Stimulated activated naive B cell treated with anti-CD40 and anti-IgM and Interleukin-4, amounts not matched to agents 10 μg/mL and 1 μg/mL and 100 μg/mL, for 72 hours (primary cell): Measurements from ENCODE around the gene SLC35A3.
"Not testable (repeated sequence)": the region's sequence is repeated elsewhere in the genome, so short reads cannot be mapped to it uniquely, and the experiment has no call there.

ENCODE experiments used
- ATAC-seq, 2 donors: fragments of 150-1000 bp; cut with Tn5 transposase; replicated peaks; 2 replicates each; pipeline ENCODE4 v1.10.0; 2021; ENCODE audit warnings: moderate library complexity in 1 of 2
- DNase-seq: peaks from one replicate; pipeline ENCODE4 v3.0.0; 2021
- H3K27ac Mint-ChIP-seq: one replicate; pipeline ENCODE4 v1.8.0; 2022; ENCODE audit warnings: mild to moderate bottlenecking, mixed read lengths
- H3K27me3 Mint-ChIP-seq, 2 donors: one replicate each; pipeline ENCODE4 v1.8.0; 2022; ENCODE audit warnings: mixed read lengths in 2 of 2
- H3K36me3 Mint-ChIP-seq, 2 donors: one replicate each; pipeline ENCODE4 v1.8.0; 2022; ENCODE audit warnings: mixed read lengths in 2 of 2, mild to moderate bottlenecking in 1 of 2
- H3K4me1 Mint-ChIP-seq, 2 donors: one replicate each; pipeline ENCODE4 v1.8.0; 2022; ENCODE audit warnings: mixed read lengths in 2 of 2, mild to moderate bottlenecking in 1 of 2
- H3K4me3 Mint-ChIP-seq, 2 donors: one replicate each; pipeline ENCODE4 v1.8.0; 2022; ENCODE audit warnings: mild to moderate bottlenecking in 2 of 2, mixed read lengths in 2 of 2, moderate library complexity in 1 of 2
- H3K9me3 Mint-ChIP-seq, 2 donors: one replicate each; pipeline ENCODE4 v1.8.0; 2022; ENCODE audit warnings: mixed read lengths in 2 of 2, mild to moderate bottlenecking in 1 of 2

SLC35A3 gene

GRCh38 chr1:99969729-99970621, at the start of gene SLC35A3:
TSS of gene SLC35A3 (plus strand) at chr1:99969996. CDS start at chr1:99993555, 23,559 bp downstream.
- Mint-ChIP-seq H3K27ac (peak within 1 kb of the TSS; percentile 97), H3K4me1 (peaks cover 14 to 22% of the 10 kb centered on the region in 2 donors), H3K9me3 (peaks cover 0 to 2% of the 10 kb centered on the region in 2 donors), H3K4me3 (peak within 1 kb of the TSS; percentile 100), H3K36me3 (peaks cover 0 to 5% of the 10 kb centered on the region in 2 donors), H3K27me3 (no peaks in the 10 kb centered on the region)
- ATAC-seq (peak; percentile 90 to 93), DNase-seq (peak; percentile 84)

- Mint-ChIP-seq H3K36me3 (peaks cover 0 to 6% of the 10 kb centered on the region in 2 donors), H3K27me3 (peaks cover 6 to 12% of the 10 kb centered on the region in 2 donors), H3K4me1 (no peaks in the 10 kb centered on the region), H3K9me3 (peaks cover 0 to 6% of the 10 kb centered on the region in 2 donors), H3K4me3 (no peak overlapping the region), H3K27ac (no peak overlapping the region)
- DNase-seq (no peak), ATAC-seq (no peak)
These were observed 35.0 kb upstream of the SLC35A3 start for GRCh38 chr1:99934801-99935200.

GRCh38 chr1:99935534-99935933, 34.3 kb upstream of the SLC35A3 start:
- DNase-seq (no peak), ATAC-seq (no peak)
- Mint-ChIP-seq H3K27ac (no peak overlapping the region), H3K27me3 (peaks cover 6 to 8% of the 10 kb centered on the region in 2 donors), H3K4me1 (no peaks in the 10 kb centered on the region), H3K4me3 (no peak overlapping the region), H3K36me3 (peaks cover 0 to 6% of the 10 kb centered on the region in 2 donors), H3K9me3 (peaks cover 0 to 6% of the 10 kb centered on the region in 2 donors)

GRCh38 chr1:99936071-99936470, 33.7 kb upstream of the SLC35A3 start:
- H3K4me1 Mint-ChIP-seq, result no peaks in the 10 kb centered on the region
- H3K9me3 Mint-ChIP-seq, result peaks cover 0 to 6% of the 10 kb centered on the region in 2 donors
- peaks cover 0 to 6% of the 10 kb centered on the region in 2 donors for H3K36me3 Mint-ChIP-seq
- no peak overlapping the region for H3K4me3 Mint-ChIP-seq
- DNase-seq, result no peak
- peaks cover 6 to 8% of the 10 kb centered on the region in 2 donors for H3K27me3 Mint-ChIP-seq
- H3K27ac Mint-ChIP-seq, result no peak overlapping the region
- no peak for ATAC-seq

GRCh38 chr1:99942723-99943122, 27.1 kb upstream of the SLC35A3 start:
- H3K9me3 Mint-ChIP-seq, result no peaks in the 10 kb centered on the region
- no peaks in the 10 kb centered on the region for H3K36me3 Mint-ChIP-seq
- no peak overlapping the region for H3K4me3 Mint-ChIP-seq
- H3K27me3 Mint-ChIP-seq, result peaks cover 5 to 6% of the 10 kb centered on the region in 2 donors
- no peaks in the 10 kb centered on the region for H3K4me1 Mint-ChIP-seq
- no peak overlapping the region for H3K27ac Mint-ChIP-seq
- ATAC-seq (no peak), DNase-seq (no peak)

- H3K4me3 Mint-ChIP-seq, result no peak overlapping the region
- peaks cover 5 to 10% of the 10 kb centered on the region in 2 donors for H3K27me3 Mint-ChIP-seq
- DNase-seq, result no peak
These were observed 26.5 kb upstream of the SLC35A3 start for GRCh38 chr1:99943223-99943794.

GRCh38 chr1:99944192-99944591, 25.6 kb upstream of the SLC35A3 start:
- ATAC-seq (no peak), DNase-seq (no peak)
- H3K4me3 Mint-ChIP-seq, result no peak overlapping the region
- H3K27ac Mint-ChIP-seq, result no peak overlapping the region
- H3K9me3 Mint-ChIP-seq, result no peaks in the 10 kb centered on the region
- peaks cover 5 to 11% of the 10 kb centered on the region in 2 donors for H3K27me3 Mint-ChIP-seq
- no peaks in the 10 kb centered on the region for H3K36me3 Mint-ChIP-seq
- no peaks in the 10 kb centered on the region for H3K4me1 Mint-ChIP-seq

More at GRCh38 chr1:99943223-99943794, 26.5 kb upstream of the SLC35A3 start:
- Mint-ChIP-seq H3K4me1 (no peaks in the 10 kb centered on the region), H3K27ac (no peak overlapping the region), H3K9me3 (no peaks in the 10 kb centered on the region), H3K36me3 (no peaks in the 10 kb centered on the region)
- ATAC-seq, result no peak

- Mint-ChIP-seq H3K9me3 (no peaks in the 10 kb centered on the region), H3K36me3 (no peaks in the 10 kb centered on the region), H3K27me3 (peaks cover 5 to 11% of the 10 kb centered on the region in 2 donors), H3K4me1 (no peaks in the 10 kb centered on the region), H3K27ac (no peak overlapping the region), H3K4me3 (no peak overlapping the region)
- no peak for DNase-seq
- no peak for ATAC-seq
These were observed 24.6 kb upstream of the SLC35A3 start for GRCh38 chr1:99945174-99945573.

- H3K27ac Mint-ChIP-seq, result no peak overlapping the region
- peaks cover 0 to 5% of the 10 kb centered on the region in 2 donors for H3K27me3 Mint-ChIP-seq
- DNase-seq (no peak), ATAC-seq (no peak)
- no peaks in the 10 kb centered on the region for H3K4me1 Mint-ChIP-seq
- no peak overlapping the region for H3K4me3 Mint-ChIP-seq
- H3K36me3 Mint-ChIP-seq, result no peaks in the 10 kb centered on the region
- no peaks in the 10 kb centered on the region for H3K9me3 Mint-ChIP-seq
These were observed 19.3 kb upstream of the SLC35A3 start for GRCh38 chr1:99950486-99950885.

GRCh38 chr1:99952522-99952921, 17.3 kb upstream of the SLC35A3 start:
- ATAC-seq (no peak), DNase-seq (no peak)
- no peaks in the 10 kb centered on the region for H3K36me3 Mint-ChIP-seq
- H3K4me1 Mint-ChIP-seq, result no peaks in the 10 kb centered on the region
- no peak overlapping the region for H3K4me3 Mint-ChIP-seq
- H3K27me3 Mint-ChIP-seq, result peaks cover 0 to 5% of the 10 kb centered on the region in 2 donors
- H3K27ac Mint-ChIP-seq, result no peak overlapping the region
- no peaks in the 10 kb centered on the region for H3K9me3 Mint-ChIP-seq

GRCh38 chr1:99955375-99955774, 14.4 kb upstream of the SLC35A3 start:
- no peak for DNase-seq
- Mint-ChIP-seq H3K27ac (no peak overlapping the region), H3K27me3 (no peaks in the 10 kb centered on the region), H3K4me3 (no peak overlapping the region), H3K36me3 (no peaks in the 10 kb centered on the region), H3K9me3 (no peaks in the 10 kb centered on the region), H3K4me1 (no peaks in the 10 kb centered on the region)
- ATAC-seq, result no peak

GRCh38 chr1:99956755-99957154, 13.0 kb upstream of the SLC35A3 start:
- Mint-ChIP-seq H3K27ac (no peak overlapping the region), H3K4me1 (no peaks in the 10 kb centered on the region), H3K36me3 (no peaks in the 10 kb centered on the region), H3K4me3 (no peak overlapping the region), H3K27me3 (no peaks in the 10 kb centered on the region), H3K9me3 (no peaks in the 10 kb centered on the region)
- ATAC-seq, result no peak
- no peak for DNase-seq

GRCh38 chr1:99957818-99958217, 12.0 kb upstream of the SLC35A3 start:
- ATAC-seq (no peak), DNase-seq (no peak)
- no peak overlapping the region for H3K4me3 Mint-ChIP-seq
- no peak overlapping the region for H3K27ac Mint-ChIP-seq
- H3K9me3 Mint-ChIP-seq, result no peaks in the 10 kb centered on the region
- H3K27me3 Mint-ChIP-seq, result no peaks in the 10 kb centered on the region
- no peaks in the 10 kb centered on the region for H3K4me1 Mint-ChIP-seq
- no peaks in the 10 kb centered on the region for H3K36me3 Mint-ChIP-seq

GRCh38 chr1:99959189-99959705, 10.5 kb upstream of the SLC35A3 start:
- not testable (repeated sequence) for H3K9me3 Mint-ChIP-seq, H3K27me3 Mint-ChIP-seq, H3K36me3 Mint-ChIP-seq, DNase-seq, H3K4me1 Mint-ChIP-seq, H3K27ac Mint-ChIP-seq, ATAC-seq, H3K4me3 Mint-ChIP-seq

GRCh38 chr1:99960260-99960659, 9.5 kb upstream of the SLC35A3 start:
- H3K9me3 Mint-ChIP-seq, H3K27ac Mint-ChIP-seq, H3K36me3 Mint-ChIP-seq, H3K4me1 Mint-ChIP-seq, H3K27me3 Mint-ChIP-seq, DNase-seq, H3K4me3 Mint-ChIP-seq, ATAC-seq: not testable (repeated sequence)
